Mesenchymal stem cell (in vitro differentiated cells and primary cell): ENCODE data around the gene GBGT1.

Experiments used
- DNase-seq: peaks from one replicate; pipeline ENCODE4 v3.0.0-alpha.2; 2013
- H2AFZ ChIP-seq: one replicate; pipeline ENCODE4 v1.6.1; 2013; ENCODE audit warnings: low read depth, mild to moderate bottlenecking, control low read depth, inconsistent platforms, low read length, moderate library complexity
- H2AK5ac ChIP-seq: 2 replicates; pipeline ENCODE4 v1.6.1; 2013; ENCODE audit warnings: low read length, moderate library complexity, mild to moderate bottlenecking, inconsistent platforms; ENCODE audit not compliant: severe bottlenecking
- H2BK120ac ChIP-seq: one replicate; pipeline ENCODE4 v1.6.1; 2013; ENCODE audit warnings: low read depth, mild to moderate bottlenecking, inconsistent platforms, low read length, moderate library complexity
- H2BK12ac ChIP-seq, 2 experiments: one replicate each; pipeline ENCODE4 v1.6.1; 2013; ENCODE audit warnings: inconsistent platforms in 2 of 2, low read length in 2 of 2, mild to moderate bottlenecking in 2 of 2, moderate library complexity in 2 of 2, control low read depth in 1 of 2
- H2BK15ac ChIP-seq: one replicate; pipeline ENCODE4 v1.6.1; 2013; ENCODE audit warnings: mild to moderate bottlenecking, low read depth, inconsistent platforms; ENCODE audit not compliant: poor library complexity, severe bottlenecking
- H2BK5ac ChIP-seq: 2 replicates; pipeline ENCODE4 v1.6.1; 2013; ENCODE audit warnings: low read depth, mild to moderate bottlenecking, low read length, control low read depth, inconsistent platforms; ENCODE audit not compliant: poor library complexity, severe bottlenecking
- H3K14ac ChIP-seq, 2 experiments: one replicate each; pipeline ENCODE4 v1.6.1; 2013; ENCODE audit warnings: inconsistent platforms in 2 of 2, low read length in 2 of 2, control low read depth in 1 of 2, mild to moderate bottlenecking in 1 of 2, moderate library complexity in 1 of 2
- H3K18ac ChIP-seq, 2 experiments: one replicate each; pipeline ENCODE4 v1.6.1; 2013; ENCODE audit warnings: inconsistent platforms in 2 of 2, low read length in 2 of 2, control low read depth in 1 of 2, low read depth in 1 of 2, mild to moderate bottlenecking in 1 of 2
- H3K23ac ChIP-seq, 2 experiments: one replicate each; pipeline ENCODE4 v1.6.1; 2013; ENCODE audit warnings: inconsistent platforms in 2 of 2, low read length in 2 of 2, mild to moderate bottlenecking in 2 of 2, moderate library complexity in 2 of 2, control low read depth in 1 of 2
- H3K27ac ChIP-seq: 2 replicates; pipeline ENCODE4 v1.5.1; 2013; ENCODE audit warnings: mild to moderate bottlenecking, moderate library complexity, low read length, control low read depth, inconsistent platforms; ENCODE audit not compliant: poor library complexity, severe bottlenecking
- H3K27me3 ChIP-seq, 2 experiments: 2 replicates each; pipeline versions ENCODE4 v1.6.1 to v1.7.0; 2013; ENCODE audit warnings: low read length in 2 of 2, mild to moderate bottlenecking in 2 of 2, moderate library complexity in 2 of 2, control low read depth in 1 of 2, inconsistent platforms in 1 of 2; ENCODE audit not compliant: control insufficient read depth in 1 of 2, insufficient read depth in 1 of 2
- H3K36me3 ChIP-seq, 2 experiments: 2 replicates each; pipeline versions ENCODE4 v1.6.1 to v1.7.0; 2013; ENCODE audit warnings: low read length in 2 of 2, control low read depth in 1 of 2, inconsistent platforms in 1 of 2, low read depth in 1 of 2, mild to moderate bottlenecking in 1 of 2; ENCODE audit not compliant: insufficient read depth in 2 of 2, control insufficient read depth in 1 of 2
- H3K4ac ChIP-seq, 2 experiments: one replicate each; pipeline ENCODE4 v1.6.1; 2013; ENCODE audit warnings: inconsistent platforms in 2 of 2, low read length in 2 of 2, mild to moderate bottlenecking in 2 of 2, moderate library complexity in 2 of 2, control low read depth in 1 of 2, low read depth in 1 of 2
- H3K4me1 ChIP-seq: 2 replicates; pipeline ENCODE4 v1.6.1; 2013; ENCODE audit warnings: low read depth, low read length, control low read depth; ENCODE audit not compliant: control insufficient read depth, insufficient read depth
- H3K4me2 ChIP-seq: 2 replicates; pipeline ENCODE4 v1.6.1; 2013; ENCODE audit warnings: low read length, mild to moderate bottlenecking, inconsistent platforms; ENCODE audit not compliant: poor library complexity, severe bottlenecking
- H3K4me3 ChIP-seq, 2 experiments: 2 replicates each; pipeline versions ENCODE4 v1.5.1 to v1.7.0; 2013; ENCODE audit warnings: low read length in 2 of 2, mild to moderate bottlenecking in 2 of 2, control low read depth in 1 of 2, low read depth in 1 of 2; ENCODE audit not compliant: insufficient read depth in 1 of 2
- H3K79me1 ChIP-seq: replicated peaks from 2 replicates; pipeline ENCODE4 v1.6.1; 2013; ENCODE audit warnings: mild to moderate bottlenecking, control low read depth, low read length, inconsistent platforms; ENCODE audit not compliant: poor library complexity, severe bottlenecking
- H3K9ac ChIP-seq: 2 replicates; pipeline ENCODE4 v1.7.0; 2013; ENCODE audit warnings: mild to moderate bottlenecking, low read length, moderate library complexity
- H3K9me3 ChIP-seq: 2 replicates; pipeline ENCODE4 v1.7.0; 2013; ENCODE audit warnings: mild to moderate bottlenecking, low read length; ENCODE audit not compliant: control insufficient read depth
- H4K8ac ChIP-seq: one replicate; pipeline ENCODE4 v1.6.1; 2013; ENCODE audit warnings: inconsistent platforms, mild to moderate bottlenecking, low read length, moderate library complexity
- H4K91ac ChIP-seq: one replicate; pipeline ENCODE4 v1.6.1; 2013; ENCODE audit warnings: mild to moderate bottlenecking, low read length, inconsistent platforms
- WGBS: methylation state at CpG from one replicate; pipeline ENCODE4 v1.1.7; 2013; ENCODE audit warnings: mixed read lengths; 5-methylcytosine and 5-hydroxymethylcytosine counted together

GBGT1 gene

DNA sequence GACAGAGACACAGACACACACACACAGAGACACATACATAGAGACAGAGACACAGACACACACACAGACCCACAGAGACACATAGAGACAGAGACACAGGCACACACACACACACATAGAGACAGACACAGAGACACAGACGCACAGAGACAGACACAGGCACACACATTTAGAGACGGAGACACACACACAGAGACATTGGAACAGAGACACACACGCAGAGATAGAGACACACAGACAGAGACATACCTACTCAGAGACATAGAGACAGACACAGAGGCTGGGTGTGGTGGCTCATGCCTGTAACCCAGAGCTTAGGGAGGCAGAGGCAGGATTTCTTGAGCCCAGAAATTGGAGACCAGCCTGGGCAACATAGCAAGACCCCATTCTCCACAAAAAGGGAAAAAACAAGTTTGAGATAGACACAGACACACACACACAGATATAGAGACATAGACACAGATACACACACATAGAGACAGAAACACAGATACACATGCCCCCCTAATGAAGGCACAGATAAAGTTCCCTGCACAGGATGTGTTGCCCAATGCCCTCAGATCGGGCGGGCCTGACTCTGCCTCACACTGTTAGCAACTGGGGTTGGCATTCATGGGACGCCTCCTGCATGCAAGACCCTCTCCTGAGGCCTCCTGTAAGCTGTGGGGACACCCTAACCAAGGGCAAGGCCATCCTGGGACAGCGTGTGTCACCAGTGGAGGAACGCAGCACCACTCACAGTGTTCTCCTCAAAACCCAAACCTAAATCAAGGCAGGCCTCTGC lies 39.4 kb downstream of the GBGT1 start:
- Histone ChIP-seq H3K9ac (no peak overlapping the region), H3K4ac (peak overlapping the region; percentile 37 to 88), H2BK5ac (no peak overlapping the region), H3K4me2 (no peak overlapping the region), H3K14ac (peak overlapping the region in 1 of 2 experiments; percentile 89), H3K36me3 (peaks cover 0 to 30% of the 10 kb centered on the region in 2 experiments), H2AFZ (no peak overlapping the region), H2AK5ac (peak overlapping the region; percentile 3), H3K18ac (peak overlapping the region; percentile 34 to 88), H3K27me3 (no peaks in the 10 kb centered on the region), H2BK15ac (no peak overlapping the region), H4K91ac (peak overlapping the region; percentile 94), H3K23ac (peak overlapping the region in 1 of 2 experiments; percentile 68), H3K79me1 (peaks cover 45% of the 10 kb centered on the region), H4K8ac (peak overlapping the region; percentile 83), H3K27ac (no peak overlapping the region), H3K4me3 (no peak overlapping the region), H2BK120ac (no peak overlapping the region), H3K4me1 (peaks cover 51% of the 10 kb centered on the region), H3K9me3 (no peaks in the 10 kb centered on the region), H2BK12ac (peak overlapping the region; percentile 65 to 82)
- WGBS, result 96% methylated on average over 8 of the region's 8 CpGs
- no peak for DNase-seq

DNA sequence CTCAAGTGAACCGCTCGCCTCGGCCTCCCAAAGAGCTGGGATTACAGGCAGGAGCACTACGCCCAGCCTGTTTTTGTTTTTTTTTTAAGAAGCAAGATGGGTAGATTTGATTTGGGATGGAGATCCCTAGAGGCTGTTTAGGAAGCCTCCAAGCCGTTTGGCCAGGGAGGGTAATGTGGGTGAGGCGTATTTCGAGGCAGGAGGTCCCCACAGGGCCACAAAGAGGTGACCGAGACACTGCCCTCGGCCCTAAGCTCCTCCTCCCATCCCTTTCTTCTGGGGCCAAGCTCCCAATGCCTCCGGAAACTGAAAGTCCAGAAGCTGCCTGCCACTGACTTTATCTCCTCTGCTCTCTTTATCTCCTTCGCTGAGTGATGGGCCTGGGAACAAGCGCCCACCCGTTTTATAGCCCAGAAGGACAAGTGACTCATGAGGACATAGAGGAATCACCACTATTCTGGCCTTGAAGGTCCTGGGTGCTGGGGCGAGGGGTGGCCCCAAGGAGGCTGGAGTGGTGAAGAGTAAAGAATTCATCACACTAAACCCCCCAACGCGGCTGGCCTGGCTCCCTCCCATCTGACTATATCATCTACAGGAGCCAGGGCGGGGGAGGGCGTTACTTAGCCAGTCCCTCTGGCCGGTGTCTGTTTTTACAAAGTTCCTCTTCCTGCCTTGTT lies 40.6 kb downstream of the GBGT1 start:
- H2BK5ac ChIP-seq, result no peak overlapping the region
- H3K36me3 ChIP-seq, result peaks cover 0 to 17% of the 10 kb centered on the region in 2 experiments
- H2AFZ ChIP-seq, result no peak overlapping the region
- H2BK15ac ChIP-seq, result peak overlapping the region; percentile 7
- peak overlapping the region; percentile 65 for H4K8ac ChIP-seq
- no peak overlapping the region for H3K27ac ChIP-seq
- peak overlapping the region; percentile 29 to 45 for H2BK12ac ChIP-seq
- peak overlapping the region; percentile 56 for H2AK5ac ChIP-seq
- peaks cover 35% of the 10 kb centered on the region for H3K79me1 ChIP-seq
- H4K91ac ChIP-seq, result peak overlapping the region; percentile 48
- H3K4me2 ChIP-seq, result no peak overlapping the region
- H3K4ac ChIP-seq, result peak overlapping the region; percentile 54 to 66
- peak overlapping the region; percentile 50 for H2BK120ac ChIP-seq
- H3K9me3 ChIP-seq, result no peaks in the 10 kb centered on the region
- H3K4me1 ChIP-seq, result peaks cover 62% of the 10 kb centered on the region
- peak; percentile 88 for DNase-seq
- no peak overlapping the region for H3K14ac ChIP-seq
- 22% methylated on average over 18 of the region's 19 CpGs for WGBS
- peak overlapping the region in 1 of 2 experiments; percentile 57 for H3K4me3 ChIP-seq
- no peak overlapping the region for H3K23ac ChIP-seq
- H3K27me3 ChIP-seq, result no peaks in the 10 kb centered on the region
- H3K18ac ChIP-seq, result peak overlapping the region; percentile 67 to 70
- H3K9ac ChIP-seq, result peak overlapping the region; percentile 66

DNA sequence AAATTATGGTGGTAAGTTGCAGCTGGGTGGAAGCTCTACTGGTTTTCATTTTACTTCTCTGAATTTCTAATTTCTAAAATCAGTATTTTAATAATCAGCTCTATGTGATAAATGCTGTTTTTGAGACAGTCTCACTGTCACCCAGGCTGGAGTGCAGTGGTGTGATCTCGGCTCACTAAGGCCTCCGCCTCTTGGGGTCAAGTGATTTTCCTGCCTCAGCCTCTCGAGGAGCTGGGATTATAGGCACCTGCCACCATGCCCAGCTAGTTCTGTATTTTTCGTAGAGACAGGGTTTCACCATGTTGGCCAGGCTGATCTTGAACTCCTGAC lies 41.1 kb downstream of the GBGT1 start:
- 52% methylated on average over 4 of the region's 4 CpGs for WGBS
- no peaks in the 10 kb centered on the region for H3K27me3 ChIP-seq

DNA sequence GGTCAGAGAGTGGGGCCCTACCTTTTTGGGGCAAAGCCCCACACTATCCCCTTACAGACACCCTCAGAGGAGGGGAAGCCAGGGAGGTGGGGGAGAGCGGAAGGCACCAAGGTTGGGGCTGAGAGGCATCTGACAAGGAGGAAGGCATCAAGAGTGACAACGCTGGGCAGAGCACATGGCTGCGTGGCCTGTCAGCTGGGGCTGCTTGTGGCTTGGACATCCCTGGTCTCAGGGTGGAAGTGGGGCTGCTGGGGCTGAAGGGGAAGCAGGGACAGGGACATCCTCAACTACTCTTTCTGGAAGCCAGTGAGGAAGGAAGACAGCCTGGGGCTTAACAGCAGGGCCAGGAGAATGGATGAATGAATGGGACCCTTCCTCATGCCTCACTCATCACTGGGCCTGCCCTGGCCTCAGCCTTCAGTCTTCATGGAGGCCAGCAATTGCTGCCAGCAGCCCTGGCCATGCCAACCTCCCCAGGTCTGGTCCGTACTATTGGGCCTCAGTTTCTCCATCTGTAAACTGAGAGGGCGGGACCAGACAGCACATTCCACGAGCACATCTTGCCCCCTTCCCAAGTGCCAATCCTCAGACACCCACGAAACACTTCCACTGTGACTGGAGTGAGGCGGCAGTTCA lies 41.7 kb downstream of the GBGT1 start:
- Histone ChIP-seq H4K91ac (peak overlapping the region; percentile 92), H3K27me3 (no peaks in the 10 kb centered on the region), H4K8ac (peak overlapping the region; percentile 76), H2AK5ac (peak overlapping the region; percentile 10), H3K4me1 (peaks cover 63% of the 10 kb centered on the region), H2BK120ac (no peak overlapping the region), H3K27ac (no peak overlapping the region), H3K4me2 (no peak overlapping the region), H3K14ac (no peak overlapping the region), H3K9me3 (no peaks in the 10 kb centered on the region), H3K9ac (peak overlapping the region; percentile 66), H3K4ac (peak overlapping the region; percentile 13 to 49), H3K18ac (peak overlapping the region; percentile 6 to 22), H2BK5ac (no peak overlapping the region), H2BK15ac (peak overlapping the region; percentile 95), H2BK12ac (peak overlapping the region; percentile 32 to 85), H3K4me3 (no peak overlapping the region), H3K23ac (peak overlapping the region in 1 of 2 experiments; percentile 2), H2AFZ (no peak overlapping the region), H3K36me3 (peaks cover 0 to 10% of the 10 kb centered on the region in 2 experiments), H3K79me1 (peaks cover 28% of the 10 kb centered on the region)
- DNase-seq, result no peak
- 99% methylated on average over 6 of the region's 8 CpGs for WGBS

More for the DNA sequence above, 41.1 kb downstream of the GBGT1 start:
- Histone ChIP-seq H3K27ac (no peak overlapping the region), H3K23ac (no peak overlapping the region), H3K9me3 (no peaks in the 10 kb centered on the region), H3K4ac (peak overlapping the region in 1 of 2 experiments; percentile 40), H3K4me3 (peak overlapping the region in 1 of 2 experiments; percentile 57), H3K14ac (no peak overlapping the region), H3K79me1 (peaks cover 31% of the 10 kb centered on the region), H3K18ac (no peak overlapping the region), H2BK15ac (no peak overlapping the region), H3K4me2 (no peak overlapping the region), H2BK12ac (peak overlapping the region in 1 of 2 experiments; percentile 45), H3K9ac (peak overlapping the region; percentile 66), H2BK120ac (no peak overlapping the region), H4K8ac (no peak overlapping the region), H2BK5ac (no peak overlapping the region), H2AFZ (no peak overlapping the region), H3K4me1 (peaks cover 64% of the 10 kb centered on the region), H3K36me3 (peaks cover 0 to 12% of the 10 kb centered on the region in 2 experiments), H4K91ac (no peak overlapping the region), H2AK5ac (no peak overlapping the region)
- no peak for DNase-seq
